Type B pancreatic cell (in vitro differentiated cells): ENCODE measurements around the gene CHI3L2. TPM values are rescaled to one million over a fixed set of nuclear protein-coding genes. Genes with fewer than 3 reads are reported as not detected.

Experiments used
- DNase-seq: peaks from one replicate; pipeline ENCODE4 v3.0.0; 2021; ENCODE audit warnings: mixed read lengths; ENCODE audit not compliant: unreplicated experiment; ENCODE audit errors: extremely low spot score
- H3K27ac Mint-ChIP-seq: 2 replicates; pipeline ENCODE4 v1.8.0; 2021; ENCODE audit warnings: mild to moderate bottlenecking, mixed read lengths
- H3K27me3 Mint-ChIP-seq: 2 replicates; pipeline ENCODE4 v1.8.0; 2021; ENCODE audit warnings: mixed read lengths
- H3K36me3 Mint-ChIP-seq: 2 replicates; pipeline ENCODE4 v1.8.0; 2021; ENCODE audit warnings: mixed read lengths
- H3K4me1 Mint-ChIP-seq: one replicate; pipeline ENCODE4 v1.8.0; 2021; ENCODE audit warnings: mixed read lengths; ENCODE audit not compliant: unreplicated experiment
- H3K4me3 Mint-ChIP-seq: 2 replicates; pipeline ENCODE4 v1.8.0; 2021; ENCODE audit warnings: mild to moderate bottlenecking, mixed read lengths
- H3K9me3 Mint-ChIP-seq: 2 replicates; pipeline ENCODE4 v1.8.0; 2021; ENCODE audit warnings: mixed read lengths
- CTCF ChIP-seq: fragments of 200-600 bp; sonication (generic); conservative IDR thresholded peaks from 2 replicates; pipeline ENCODE4 v1.5.0; 2021; ENCODE audit warnings: antibody characterized with exemption, mild to moderate bottlenecking
- total RNA-seq: library from RNA; stranded (reverse); gene quantifications from 2 replicates; pipeline ENCODE4 v1.2.1, GENCODE V29; 2021; ENCODE audit warnings: low replicate concordance

Gene CHI3L2
- total RNA-seq, 1 donor from 2014 or later = 0.72 TPM

DNA sequence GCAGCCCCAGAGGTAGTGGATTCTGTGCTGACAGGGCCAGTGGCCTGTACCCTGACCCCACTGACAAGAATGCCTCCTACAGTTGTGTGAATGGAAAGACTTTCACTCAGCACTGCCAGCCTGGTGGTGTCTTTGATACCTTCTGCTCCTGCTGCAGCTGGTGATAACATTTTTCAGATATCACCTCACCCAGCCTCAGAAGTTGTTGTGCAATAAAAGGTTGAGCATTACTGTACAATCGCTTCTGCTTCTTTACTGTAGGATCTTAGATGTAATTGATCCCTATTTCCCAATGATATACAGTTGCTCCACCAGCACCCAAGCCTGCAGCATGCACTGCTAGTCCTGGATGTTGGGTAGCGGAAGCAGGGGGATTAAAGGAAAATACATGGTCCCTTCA lies 58.4 kb downstream of the CHI3L2 start:
- no peaks in the 10 kb centered on the region for H3K27me3 Mint-ChIP-seq
- DNase-seq = no peak
- no peak for TF ChIP-seq CTCF

GRCh38 chr1:111286912-111287311 lies 59.4 kb downstream of the CHI3L2 start:
- Mint-ChIP-seq H3K27ac (no peak overlapping the region), H3K4me3 (no peak overlapping the region), H3K36me3 (no peaks in the 10 kb centered on the region), H3K27me3 (no peaks in the 10 kb centered on the region), H3K4me1 (no peaks in the 10 kb centered on the region), H3K9me3 (no peaks in the 10 kb centered on the region)
- DNase-seq = no peak
- TF ChIP-seq CTCF = no peak

More for the DNA sequence above, 58.4 kb downstream of the CHI3L2 start:
- Mint-ChIP-seq H3K36me3 (no peaks in the 10 kb centered on the region), H3K9me3 (no peaks in the 10 kb centered on the region), H3K4me3 (no peak overlapping the region), H3K4me1 (no peaks in the 10 kb centered on the region), H3K27ac (no peak overlapping the region)

DNA sequence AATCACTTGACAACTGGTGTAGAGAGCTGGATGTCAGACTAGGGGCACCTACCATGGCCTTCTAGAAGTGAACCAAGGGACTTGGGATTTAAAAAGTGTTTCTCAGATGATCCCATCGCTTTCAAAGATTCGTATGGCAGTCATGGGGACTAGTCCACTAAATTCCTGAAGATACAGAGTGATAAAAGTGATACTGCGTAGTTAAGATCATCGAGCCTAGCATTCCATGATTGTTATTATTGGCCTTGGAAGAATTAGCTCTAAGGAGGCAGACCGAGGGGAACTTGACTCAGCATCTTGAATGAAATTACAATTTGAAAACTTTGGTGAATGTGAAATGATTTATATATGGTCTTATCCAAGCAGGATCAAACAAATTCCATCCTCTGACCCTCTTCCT lies 61.9 kb downstream of the CHI3L2 start:
- no peak for DNase-seq

GRCh38 chr1:111290104-111290503 lies 62.6 kb downstream of the CHI3L2 start:
- Mint-ChIP-seq H3K9me3 (no peaks in the 10 kb centered on the region), H3K27me3 (no peaks in the 10 kb centered on the region), H3K36me3 (no peaks in the 10 kb centered on the region), H3K27ac (no peak overlapping the region), H3K4me1 (no peaks in the 10 kb centered on the region), H3K4me3 (no peak overlapping the region)
- no peak for DNase-seq
- TF ChIP-seq CTCF = no peak

More for the DNA sequence above, 61.9 kb downstream of the CHI3L2 start:
- H3K27ac Mint-ChIP-seq = no peak overlapping the region
- H3K36me3 Mint-ChIP-seq = no peaks in the 10 kb centered on the region
- TF ChIP-seq CTCF = no peak
- no peaks in the 10 kb centered on the region for H3K4me1 Mint-ChIP-seq
- H3K27me3 Mint-ChIP-seq = no peaks in the 10 kb centered on the region
- no peaks in the 10 kb centered on the region for H3K9me3 Mint-ChIP-seq
- H3K4me3 Mint-ChIP-seq = no peak overlapping the region

- Mint-ChIP-seq H3K4me1 (no peaks in the 10 kb centered on the region), H3K36me3 (no peaks in the 10 kb centered on the region)
Measured at GRCh38 chr1:111290630-111291029, 63.1 kb downstream of the CHI3L2 start, which contains the start of gene CHIA. TSS of gene CHIA (plus strand) at chr1:111290851. CDS start at chr1:111310468, 19,617 bp downstream.

More at GRCh38 chr1:111290630-111291029, 63.1 kb downstream of the CHI3L2 start, which contains the start of gene CHIA:
- H3K27me3 Mint-ChIP-seq = no peaks in the 10 kb centered on the region
- H3K27ac Mint-ChIP-seq = no peak within 1 kb of the TSS
- no peak for TF ChIP-seq CTCF
- DNase-seq = no peak
- H3K9me3 Mint-ChIP-seq = no peaks in the 10 kb centered on the region
- no peak within 1 kb of the TSS for H3K4me3 Mint-ChIP-seq

Other genes with a start within 250 kb of the CHI3L2 start
- gene DRAM2, start 87.6 kb upstream of the CHI3L2 start, total RNA-seq = 42.6 and 61.3 TPM in 2 replicates
- 41.0 and 45.1 TPM in 2 replicates for gene CEPT1, start 87.5 kb upstream of the CHI3L2 start, total RNA-seq
- 6.3 and 12.7 TPM in 2 replicates for gene DENND2D, start 27.1 kb upstream of the CHI3L2 start, total RNA-seq
- 1.3 and 1.9 TPM in 2 replicates for gene CHIA, start 63.1 kb downstream of the CHI3L2 start, total RNA-seq
- gene OVGP1, start 200.0 kb downstream of the CHI3L2 start, total RNA-seq = 1.8 and 3.0 TPM in 2 replicates
- gene WDR77, start 221.5 kb downstream of the CHI3L2 start, total RNA-seq = 33.0 and 42.8 TPM in 2 replicates
- 242 and 272 TPM in 2 replicates for gene ATP5PB, start 221.8 kb downstream of the CHI3L2 start, total RNA-seq
- gene C1orf162, start 246.3 kb downstream of the CHI3L2 start, total RNA-seq = 0.95 and 2.1 TPM in 2 replicates